OCI-LY7 (cell line): ENCODE measurements around the gene UCN. TPM values are rescaled to one million over a fixed set of nuclear protein-coding genes. Genes with fewer than 3 reads are reported as not detected.

Experiments used
- BruUV-seq: library from RNA; stranded (reverse); fragments of 400-500 nt; replicated peaks from 2 replicates; lab custom pipeline; 2021; lab: Mats Ljungman, UMichigan
- CTCF ChIA-PET: fragments of 300-600 bp; sonication (Branson Sonifier 250); formaldehyde crosslinking; loops from one replicate; lab custom pipeline; 2022; ENCODE audit warnings: antibody characterized with exemption; ENCODE audit not compliant: unreplicated experiment; lab: Charles Lee
- POLR2A ChIA-PET: fragments of 300-600 bp; sonication (Branson Sonifier 250); formaldehyde crosslinking; loops from one replicate; lab custom pipeline; 2022; ENCODE audit warnings: antibody characterized with exemption; lab: Charles Lee
- DNase-seq: peaks from one replicate; pipeline ENCODE4 v3.0.0-alpha.2; 2015; ENCODE audit warnings: low spot score
- H2AFZ ChIP-seq: fragments of 200-600 bp; sonication (generic), shearing (Covaris generic); 2 replicates; pipeline ENCODE4 v1.6.1; 2014; ENCODE audit warnings: mild to moderate bottlenecking, antibody characterized with exemption, low read length, moderate library complexity
- H3K27ac ChIP-seq: fragments of 200-600 bp; sonication (generic); 2 replicates; pipeline ENCODE4 v1.5.1; 2014; ENCODE audit warnings: mixed run types, low read depth, mild to moderate bottlenecking, moderate library complexity, low read length, inconsistent platforms; ENCODE audit not compliant: poor library complexity, severe bottlenecking
- H3K36me3 ChIP-seq: fragments of 200-600 bp; sonication (generic); 2 replicates; pipeline ENCODE4 v1.6.1; 2014; ENCODE audit warnings: mild to moderate bottlenecking, antibody characterized with exemption, low read length, moderate library complexity, mixed read lengths; ENCODE audit not compliant: insufficient read depth
- H3K4me1 ChIP-seq: fragments of 200-600 bp; sonication (generic); 2 replicates; pipeline ENCODE4 v1.5.1; 2014; ENCODE audit warnings: mild to moderate bottlenecking, low read length; ENCODE audit not compliant: insufficient read depth, poor library complexity, severe bottlenecking
- H3K4me2 ChIP-seq: fragments of 200-600 bp; sonication (generic); 2 replicates; pipeline ENCODE4 v1.6.1; 2014; ENCODE audit warnings: mild to moderate bottlenecking, low read length
- H3K4me3 ChIP-seq: fragments of 200-600 bp; sonication (generic); 2 replicates; pipeline ENCODE4 v1.5.1; 2014; ENCODE audit warnings: mild to moderate bottlenecking, low read depth, low read length; ENCODE audit not compliant: poor library complexity, severe bottlenecking
- H3K79me2 ChIP-seq: fragments of 200-600 bp; sonication (generic); 2 replicates; pipeline ENCODE4 v1.6.1; 2016; ENCODE audit warnings: low read depth, mild to moderate bottlenecking, low read length, moderate library complexity, mixed read lengths; ENCODE audit not compliant: insufficient read depth
- H3K9me2 ChIP-seq: fragments of 200-600 bp; sonication (generic); 2 replicates; pipeline ENCODE4 v1.6.1; 2016; ENCODE audit warnings: mild to moderate bottlenecking, low read length, mixed read lengths; ENCODE audit not compliant: insufficient read depth
- H3K9me3 ChIP-seq: fragments of 200-600 bp; sonication (generic); 2 replicates; pipeline ENCODE4 v1.6.1; 2014; ENCODE audit warnings: mild to moderate bottlenecking, mixed run types, low read length, mixed read lengths
- H4K20me1 ChIP-seq: fragments of 200-600 bp; sonication (generic); 2 replicates; pipeline ENCODE4 v1.6.1; 2014; ENCODE audit warnings: mild to moderate bottlenecking, antibody characterized with exemption, low read length, moderate library complexity, mixed read lengths; ENCODE audit not compliant: insufficient read depth
- CTCF ChIP-seq: fragments of 200-600 bp; sonication (generic); conservative IDR thresholded peaks from 2 replicates; pipeline ENCODE4 v1.5.1; 2014; ENCODE audit warnings: mild to moderate bottlenecking, antibody characterized with exemption, low read length, moderate library complexity, mixed read lengths
- EZH2phosphoT487 ChIP-seq: fragments of 200-600 bp; sonication (generic); IDR thresholded peaks from 2 replicates; pipeline ENCODE4 v1.6.1; 2018; ENCODE audit warnings: low read depth, borderline replicate concordance, mild to moderate bottlenecking, mixed run types, antibody characterized with exemption, low read length, moderate library complexity, mixed read lengths
- intact Hi-C: fragments of 100-400 bp; cut with micrococcal nuclease; formaldehyde crosslinking; loops from one replicate; pipeline ENCODE4 v1.10.0; 2022; ENCODE audit not compliant: unreplicated experiment
- total RNA-seq, 2 experiments: library from RNA; depleted of rRNA in 1 of 2; stranded (reverse); fragments of >200 nt in 1 of 2; shearing (Covaris generic) in 1 of 2; gene quantifications; 2 replicates each; pipeline ENCODE4 v1.2.3, GENCODE V29; 2014 to 2022

Gene UCN
- total RNA-seq, 2 experiments from 2014 or later, result 6.4 to 7.2 TPM

GRCh38 chr2:27291865-27292264 is 16.4 kb downstream of the UCN start:
- CTCF ChIA-PET, result interaction anchor here (0.6 to 4.5 kb wide), 9 partner anchors 8 to 322 kb away, joined by 3 to 37 read pairs (median 6); partner anchors contain the start of genes MPV17 and TRIM54
- TF ChIP-seq EZH2phosphoT487 (no peak), CTCF (peak; percentile 90)
- peak overlapping the region; percentile 65 for H3K4me2 ChIP-seq
- H3K36me3 ChIP-seq, result no peaks in the 10 kb centered on the region
- H3K4me3 ChIP-seq, result peak overlapping the region; percentile 39
- intact Hi-C loops, result loop anchor here (1.0 to 5.0 kb wide), 6 partner anchors 27 to 445 kb away; partner anchors contain the start of gene DPYSL5
- POLR2A ChIA-PET, result interaction anchor here (0.6 to 4.8 kb wide), 14 partner anchors 10 to 241 kb away, joined by 3 to 46 read pairs (median 6); partner anchors contain the start of genes AGBL5, ATRAID and TRIM54
- peak overlapping the region; percentile 66 for H2AFZ ChIP-seq
- no peaks in the 10 kb centered on the region for H4K20me1 ChIP-seq
- no peaks in the 10 kb centered on the region for H3K79me2 ChIP-seq
- DNase-seq, result peak; percentile 85
- H3K27ac ChIP-seq, result peak overlapping the region; percentile 99
- no peaks in the 10 kb centered on the region for H3K9me2 ChIP-seq
- peaks cover 75% of the 10 kb centered on the region for H3K4me1 ChIP-seq
- no TSS peak for BruUV-seq
- no peaks in the 10 kb centered on the region for H3K9me3 ChIP-seq

DNA sequence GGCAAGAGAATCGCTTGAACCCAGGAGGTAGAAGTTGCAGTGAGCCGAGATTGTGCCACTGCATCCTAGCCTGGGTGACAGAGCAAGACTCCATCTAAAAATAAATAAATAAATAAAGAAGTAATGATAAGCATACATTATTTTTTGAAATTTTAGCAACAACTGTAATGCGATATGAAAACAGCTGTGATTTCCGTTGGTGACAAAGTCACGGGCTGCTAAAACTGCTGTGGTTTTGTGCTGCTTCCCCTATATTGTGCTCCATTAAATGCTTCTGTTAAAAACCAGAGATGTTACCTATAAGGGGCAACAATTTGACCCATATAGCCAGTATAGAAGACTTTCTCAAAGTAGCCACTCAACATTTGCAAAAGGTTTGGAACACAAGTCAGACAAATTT is 17.7 kb downstream of the UCN start:
- H3K9me2 ChIP-seq, result no peaks in the 10 kb centered on the region
- peak overlapping the region; percentile 66 for H2AFZ ChIP-seq
- no peaks in the 10 kb centered on the region for H3K79me2 ChIP-seq
- peaks cover 88% of the 10 kb centered on the region for H3K4me1 ChIP-seq
- peak overlapping the region; percentile 65 for H3K4me2 ChIP-seq
- no peaks in the 10 kb centered on the region for H3K36me3 ChIP-seq
- CTCF ChIA-PET, result interaction anchor here (0.8 to 4.5 kb wide), 2 partner anchors 9 to 41 kb away, joined by 3 to 37 read pairs; no protein-coding TSS in a partner anchor
- H3K9me3 ChIP-seq, result no peaks in the 10 kb centered on the region
- H3K4me3 ChIP-seq, result peak overlapping the region; percentile 39
- BruUV-seq, result no TSS peak
- no peak for TF ChIP-seq EZH2phosphoT487
- TF ChIP-seq CTCF, result no peak
- no peaks in the 10 kb centered on the region for H4K20me1 ChIP-seq
- intact Hi-C loops, result loop anchor here (2.0 to 5.0 kb wide), 5 partner anchors 26 to 443 kb away; partner anchors contain the start of gene DPYSL5
- POLR2A ChIA-PET, result interaction anchor here (0.6 to 4.8 kb wide), 6 partner anchors 9 to 42 kb away, joined by 3 to 46 read pairs (median 13); no protein-coding TSS in a partner anchor
- peak overlapping the region; percentile 99 for H3K27ac ChIP-seq
- peak; percentile 78 for DNase-seq

DNA sequence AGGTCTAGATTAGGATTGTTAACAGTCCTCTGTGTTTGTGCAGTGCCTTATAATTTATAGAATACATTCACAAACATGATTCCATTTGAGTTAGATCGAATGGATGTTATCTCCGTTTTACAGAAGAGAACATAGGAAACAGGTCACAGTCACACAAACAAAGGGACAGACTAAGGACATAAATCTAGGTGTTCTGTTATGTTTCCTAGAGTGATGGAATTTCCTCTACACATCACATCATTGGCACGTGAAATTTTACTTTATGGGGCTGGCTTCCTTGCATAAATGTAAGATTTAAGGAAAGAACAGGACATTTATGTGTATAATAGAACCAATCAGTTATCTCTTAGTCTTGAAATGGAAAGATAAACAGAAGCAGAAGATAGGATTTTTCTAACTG is 19.6 kb downstream of the UCN start:
- Histone ChIP-seq H3K79me2 (no peaks in the 10 kb centered on the region), H3K36me3 (no peaks in the 10 kb centered on the region), H3K4me2 (peak overlapping the region; percentile 8; the same call in 1 of the 2 replicates), H3K27ac (no peak overlapping the region), H3K9me2 (no peaks in the 10 kb centered on the region), H3K4me3 (no peak overlapping the region), H3K9me3 (no peaks in the 10 kb centered on the region), H3K4me1 (peaks cover 82% of the 10 kb centered on the region), H4K20me1 (no peaks in the 10 kb centered on the region), H2AFZ (peak overlapping the region; percentile 19; the same call in 1 of the 2 replicates)
- BruUV-seq, result no TSS peak
- no peak for TF ChIP-seq EZH2phosphoT487
- CTCF ChIA-PET, result no interaction called here
- DNase-seq, result no peak
- POLR2A ChIA-PET, result interaction anchor here (1.0 to 1.4 kb wide), 4 partner anchors 8 to 241 kb away, joined by 3 read pairs; no protein-coding TSS in a partner anchor
- intact Hi-C loops, result no loop called here
